NCI-H446 treated with DMSO at 0.1 percent for 48 hours (cell line): Measurements from ENCODE around the gene CDRT15.
"Not testable (repeated sequence)": the region's sequence is repeated elsewhere in the genome, so short reads cannot be mapped to it uniquely, and the experiment has no call there.

Experiments
- DNase-seq: peaks from one replicate; lab custom pipeline; 2025; lab: John Stamatoyannopoulos, UW

Gene CDRT15

GRCh38 chr17:14236762-14237161, at the start of gene CDRT15:
Gene CDRT15, minus strand, starts transcription at chr17:14236862. Its CDS starts 29 bp downstream, at chr17:14236833.
- DNase-seq, result not testable (repeated sequence)

GRCh38 chr17:14282726-14283125, 46.1 kb upstream of the CDRT15 start:
- no peak for DNase-seq

- no peak for DNase-seq
Observed at GRCh38 chr17:14281530-14281929, 44.9 kb upstream of the CDRT15 start.

- DNase-seq, result no peak
Observed at GRCh38 chr17:14276535-14277250, 40.0 kb upstream of the CDRT15 start.

- DNase-seq, result no peak
Observed at GRCh38 chr17:14270508-14270907, 33.8 kb upstream of the CDRT15 start.

- no peak for DNase-seq
Observed at GRCh38 chr17:14269473-14269872, 32.8 kb upstream of the CDRT15 start.

- no peak for DNase-seq
Observed at GRCh38 chr17:14268264-14268663, 31.6 kb upstream of the CDRT15 start.

- peak; percentile 21 for DNase-seq
Observed at GRCh38 chr17:14261406-14261805, 24.7 kb upstream of the CDRT15 start.

- DNase-seq, result no peak
Observed at GRCh38 chr17:14245629-14246028, 9.0 kb upstream of the CDRT15 start.

- DNase-seq, result no peak
Observed at GRCh38 chr17:14245002-14245401, 8.3 kb upstream of the CDRT15 start.

- DNase-seq, result not testable (repeated sequence)
Observed at GRCh38 chr17:14239271-14239670, 2.6 kb upstream of the CDRT15 start.

- DNase-seq, result not testable (repeated sequence)
Observed at GRCh38 chr17:14236032-14236431, 630 bp downstream of the CDRT15 start.

- DNase-seq, result not testable (repeated sequence)
Observed at GRCh38 chr17:14235047-14235446, 1.6 kb downstream of the CDRT15 start.

- DNase-seq, result not testable (repeated sequence)
Observed at GRCh38 chr17:14231187-14231586, 5.5 kb downstream of the CDRT15 start.

GRCh38 chr17:14228903-14229302, 7.8 kb downstream of the CDRT15 start:
- no peak for DNase-seq

- DNase-seq, result no peak
Observed at GRCh38 chr17:14227052-14227451, 9.6 kb downstream of the CDRT15 start.

- DNase-seq, result no peak
Observed at GRCh38 chr17:14225254-14225980, 11.2 kb downstream of the CDRT15 start.

GRCh38 chr17:14222611-14223010, 14.1 kb downstream of the CDRT15 start:
- DNase-seq, result no peak

- no peak for DNase-seq
Observed at GRCh38 chr17:14214271-14214670, 22.4 kb downstream of the CDRT15 start.

GRCh38 chr17:14212401-14212800, 24.3 kb downstream of the CDRT15 start:
- DNase-seq, result no peak

GRCh38 chr17:14211801-14212200, 24.9 kb downstream of the CDRT15 start:
- no peak for DNase-seq

- DNase-seq, result no peak
Observed at GRCh38 chr17:14211246-14211645, 25.4 kb downstream of the CDRT15 start.

- DNase-seq, result no peak
Observed at GRCh38 chr17:14209215-14209614, 27.4 kb downstream of the CDRT15 start.
